Endometrial microvascular endothelial cells (primary cell): ENCODE results near the gene LUZP2. TPM values are rescaled to one million over a fixed set of nuclear protein-coding genes. Genes with fewer than 3 reads are reported as not detected.
"Not testable (repeated sequence)": the region's sequence is repeated elsewhere in the genome, so short reads cannot be mapped to it uniquely, and the experiment has no call there.

Experiments
- in situ Hi-C: cut with HindIII; loops from 2 replicates; pipeline ENCODE4 v1.10.0; 2017; ENCODE audit warnings: low sequenced_read_pairs, low pct_unique_long_range_greater_than_20kb; ENCODE audit errors: inconsistent ontology term
- total RNA-seq: library from RNA; depleted of rRNA; stranded (reverse); fragments of >200 nt; gene quantifications from one replicate; pipeline ENCODE4 v1.2.3, GENCODE V29; 2015; ENCODE audit errors: inconsistent ontology term

Gene LUZP2
- total RNA-seq, 1 donor from 2014 or later: not detected

- in situ Hi-C loops: no loop called here
Measured at GRCh38 chr11:24934733-24935439, 438.0 kb downstream of the LUZP2 start.

GRCh38 chr11:24944891-24945290 is 448.0 kb downstream of the LUZP2 start:
- in situ Hi-C loops: no loop called here

- in situ Hi-C loops: no loop called here
Measured at GRCh38 chr11:24949406-24949805, 452.6 kb downstream of the LUZP2 start.

GRCh38 chr11:24963852-24964251 is 467.0 kb downstream of the LUZP2 start:
- in situ Hi-C loops: no loop called here

GRCh38 chr11:24965748-24966147 is 468.9 kb downstream of the LUZP2 start:
- in situ Hi-C loops: no loop called here

GRCh38 chr11:24993903-24994302 is 497.1 kb downstream of the LUZP2 start:
- in situ Hi-C loops: not testable (repeated sequence)

GRCh38 chr11:24999929-25000328 is 503.1 kb downstream of the LUZP2 start:
- in situ Hi-C loops: not testable (repeated sequence)

- in situ Hi-C loops: no loop called here
Measured at GRCh38 chr11:25037431-25037830, 540.6 kb downstream of the LUZP2 start.

- in situ Hi-C loops: no loop called here
Measured at GRCh38 chr11:25038131-25038530, 541.3 kb downstream of the LUZP2 start.

- in situ Hi-C loops: no loop called here
Measured at GRCh38 chr11:25039165-25039564, 542.3 kb downstream of the LUZP2 start.

- in situ Hi-C loops: no loop called here
Measured at GRCh38 chr11:25048632-25049031, 551.8 kb downstream of the LUZP2 start.

- in situ Hi-C loops: no loop called here
Measured at GRCh38 chr11:25052844-25053243, 556.0 kb downstream of the LUZP2 start.

GRCh38 chr11:25057861-25058260 is 561.0 kb downstream of the LUZP2 start:
- in situ Hi-C loops: no loop called here

GRCh38 chr11:25065746-25066145 is 568.9 kb downstream of the LUZP2 start:
- in situ Hi-C loops: no loop called here

- in situ Hi-C loops: no loop called here
Measured at GRCh38 chr11:25066706-25067105, 569.9 kb downstream of the LUZP2 start.

GRCh38 chr11:25068451-25068850 is 571.6 kb downstream of the LUZP2 start:
- in situ Hi-C loops: no loop called here

- in situ Hi-C loops: no loop called here
Measured at GRCh38 chr11:25094085-25094802, 597.4 kb downstream of the LUZP2 start.

GRCh38 chr11:25119416-25119815 is 622.6 kb downstream of the LUZP2 start:
- in situ Hi-C loops: no loop called here
